Activated CD4-positive, alpha-beta T cell treated with anti-CD3 and anti-CD28 coated beads, Interleukin-2, Interleukin-6, amounts not matched to agents 100 ng/mL and 50 ng/mL, durations not matched to agents 16 hours and 8 hours (primary cell): ENCODE results near the gene SPATA17.

ENCODE experiments used
- DNase-seq: peaks from one replicate; pipeline ENCODE4 v3.0.0-alpha.2; 2020

The SPATA17 gene

DNA sequence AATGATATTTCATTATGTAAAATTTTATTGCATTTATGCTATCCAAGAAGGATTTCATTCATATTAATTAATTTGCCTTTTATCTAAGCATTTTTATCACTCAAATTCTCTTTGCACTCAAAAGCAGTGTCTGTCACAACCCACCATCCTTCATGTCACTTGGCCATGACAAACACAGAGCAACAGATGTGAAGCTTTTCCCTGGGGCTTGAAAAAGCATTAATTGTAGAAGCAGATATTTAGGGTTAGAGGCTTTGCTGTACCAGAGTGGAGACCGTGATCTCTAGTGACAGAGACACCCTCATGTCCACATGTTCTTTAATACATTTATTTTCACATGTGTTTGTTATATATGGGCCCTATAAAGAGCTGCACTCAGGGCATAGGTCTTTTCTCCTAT, 230.5 kb downstream of the SPATA17 start:
- DNase-seq: no peak

DNA sequence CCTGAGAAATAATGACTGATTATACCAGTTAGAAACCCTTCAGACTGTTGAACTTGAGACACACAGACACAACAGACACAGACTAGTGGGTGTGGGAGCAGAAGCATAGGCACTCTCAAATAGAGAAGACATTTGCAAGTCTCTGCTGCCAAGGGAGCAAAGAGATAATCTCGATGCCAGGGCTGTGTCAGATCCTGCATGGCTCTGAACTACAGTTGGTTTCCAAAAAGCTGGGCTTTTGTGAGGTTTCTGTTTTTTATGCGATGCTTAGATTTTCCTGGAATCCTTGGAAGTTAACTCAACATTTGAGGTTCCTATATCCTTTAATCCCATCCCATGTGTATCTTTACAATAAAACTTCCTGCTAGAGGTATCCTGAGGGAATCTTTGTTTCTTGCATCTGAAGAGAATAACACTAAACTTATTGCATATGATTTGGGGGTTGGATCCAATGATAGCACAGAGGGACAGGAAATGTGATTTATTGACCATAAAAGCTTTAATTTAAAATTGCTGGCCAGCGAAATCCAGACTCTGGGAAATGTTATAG, 236.4 kb downstream of the SPATA17 start:
- DNase-seq: no peak

DNA sequence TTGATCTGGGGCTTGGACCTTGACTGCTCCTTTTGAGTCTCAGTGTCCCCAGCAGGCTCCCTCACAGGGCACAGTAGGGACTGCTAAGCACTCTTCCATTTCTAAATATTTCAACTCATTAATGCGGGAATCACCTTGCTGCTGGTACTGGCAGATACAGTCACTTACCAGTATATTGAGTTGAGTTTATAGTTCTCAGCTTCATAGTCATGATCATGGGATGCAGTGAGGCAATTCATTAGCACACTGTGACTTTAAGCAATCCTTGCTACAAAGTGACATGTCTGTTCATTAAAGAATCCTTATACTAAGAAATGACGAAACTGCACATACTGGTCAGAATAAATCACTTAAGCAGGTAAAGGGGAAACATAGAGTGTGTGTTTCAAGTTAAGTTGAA, 240.8 kb downstream of the SPATA17 start:
- DNase-seq: no peak

DNA sequence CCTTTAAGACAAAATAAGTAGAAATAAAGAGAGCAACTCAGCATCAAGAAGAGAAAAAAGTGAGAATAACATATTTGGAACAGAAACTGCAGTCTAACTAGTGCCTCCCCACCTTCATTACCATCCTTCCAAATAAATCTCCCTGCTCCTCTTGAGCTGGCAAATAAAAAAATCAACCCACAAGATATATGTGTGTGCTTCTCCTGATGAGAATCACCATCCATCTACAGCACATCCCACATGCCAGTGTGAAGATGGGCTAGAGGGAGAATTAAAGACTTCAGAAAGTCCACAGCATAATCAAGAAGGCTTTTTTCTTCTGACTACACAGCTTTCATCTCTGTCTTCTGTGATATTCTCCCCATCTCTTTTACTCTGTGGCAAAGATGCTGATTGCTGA, 244.1 kb downstream of the SPATA17 start:
- no peak for DNase-seq

DNA sequence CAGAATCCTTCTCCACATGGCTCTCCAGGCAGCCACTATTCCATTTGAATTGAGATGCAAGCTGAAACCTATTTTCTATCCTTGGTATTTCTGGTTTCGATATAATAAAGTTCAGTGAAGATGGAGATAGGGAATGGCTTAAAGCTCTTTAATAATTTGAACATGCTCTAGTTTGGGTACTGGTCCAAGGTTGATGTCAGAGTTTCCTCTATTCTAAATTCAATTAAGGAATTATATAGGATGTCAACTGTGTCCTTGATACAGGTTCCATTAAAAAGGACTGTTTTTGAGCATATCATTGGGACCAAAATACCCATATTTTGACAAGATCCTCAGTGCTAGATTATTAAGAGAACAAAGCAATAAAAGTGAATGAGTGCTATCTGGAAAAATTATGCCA, 245.3 kb downstream of the SPATA17 start:
- DNase-seq: no peak

DNA sequence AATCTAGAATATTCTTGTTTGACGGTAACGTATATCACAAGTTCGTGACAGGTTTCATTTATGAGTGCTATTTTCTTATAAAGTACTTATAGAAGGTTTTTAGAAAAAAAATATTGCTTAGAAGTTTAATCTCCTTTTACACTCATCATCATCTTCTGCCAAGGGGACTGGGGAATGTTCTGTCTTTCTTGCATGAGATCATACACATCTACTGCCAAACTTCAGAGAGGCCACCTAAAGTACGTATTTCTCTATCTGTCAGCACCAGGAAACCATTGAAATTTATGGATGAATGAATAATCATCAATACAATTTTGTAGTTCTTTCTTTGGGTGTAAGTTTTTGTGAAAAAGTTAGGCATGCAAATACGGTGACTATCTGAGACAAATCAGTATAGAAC, 245.8 kb downstream of the SPATA17 start:
- DNase-seq: no peak

DNA sequence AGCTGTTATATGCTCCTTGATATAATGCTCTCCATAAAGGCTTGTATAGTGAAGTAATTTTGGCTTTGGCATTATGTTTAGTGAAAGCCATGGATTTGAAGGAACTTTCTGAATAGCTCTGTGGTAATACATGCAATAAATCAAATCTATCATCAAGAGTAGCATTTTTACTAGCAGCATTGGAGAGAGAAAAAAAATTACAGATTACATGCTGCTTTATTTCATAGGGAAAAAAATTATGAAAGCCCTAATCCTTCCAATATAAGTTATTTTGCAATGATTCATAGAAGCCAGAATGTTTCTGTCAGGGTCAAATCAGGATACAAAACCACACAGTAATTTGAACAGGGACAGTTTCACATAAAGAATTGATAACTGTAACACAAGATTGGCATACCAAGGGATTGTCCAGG, 250.0 kb downstream of the SPATA17 start:
- DNase-seq: no peak

DNA sequence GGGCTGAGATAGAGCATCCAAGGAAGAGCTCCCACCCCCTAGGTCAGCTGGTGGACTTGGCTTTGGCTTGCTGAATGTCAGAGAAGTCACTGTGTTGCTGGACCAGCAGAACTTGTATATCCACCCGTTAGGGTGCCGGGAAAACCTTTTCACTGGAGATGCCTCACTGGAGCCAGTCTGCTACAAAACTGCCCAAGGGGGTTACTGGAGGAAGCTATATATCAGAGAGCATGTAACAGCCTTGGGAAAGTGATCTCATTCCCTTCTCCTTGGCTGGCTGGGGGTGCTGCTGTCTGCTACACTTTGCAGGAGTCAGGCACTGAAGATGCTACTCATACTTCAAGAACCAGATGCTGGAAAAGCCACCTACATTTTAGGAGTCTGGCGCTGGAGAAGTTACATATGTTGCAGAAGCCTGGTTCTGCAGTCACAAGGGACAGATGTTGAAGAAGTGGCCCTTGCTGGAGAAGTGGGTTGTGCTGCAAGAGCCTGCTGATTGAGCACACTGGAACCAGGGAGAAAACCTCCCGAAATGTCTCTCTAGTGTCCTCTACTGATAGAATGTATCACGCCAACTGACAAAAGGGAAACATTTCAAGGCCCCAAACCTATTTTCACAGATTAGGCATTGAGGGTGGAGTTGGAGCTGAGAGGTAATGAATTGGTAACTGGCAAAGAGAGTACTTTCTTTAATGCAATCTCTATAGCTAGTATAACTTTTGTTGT, 250.6 kb downstream of the SPATA17 start:
- DNase-seq: no peak

DNA sequence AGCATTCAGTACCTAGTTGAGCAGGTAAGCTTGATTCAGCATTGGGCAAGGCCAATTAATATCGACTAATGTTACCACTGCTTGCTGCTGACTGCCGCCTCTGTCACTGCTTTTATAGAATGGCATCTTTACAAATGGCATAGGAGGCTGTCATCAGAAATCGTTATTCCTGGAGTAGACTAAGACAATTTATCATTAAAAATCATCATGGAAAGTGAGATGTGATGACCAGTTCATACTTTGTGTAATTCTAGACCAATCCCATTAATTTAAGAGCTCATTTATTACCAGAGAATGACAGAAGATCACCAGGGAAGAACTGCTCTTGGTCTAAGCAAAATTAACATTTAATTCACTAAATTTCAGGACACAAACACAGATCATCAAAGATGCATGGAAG, 254.0 kb downstream of the SPATA17 start:
- no peak for DNase-seq

DNA sequence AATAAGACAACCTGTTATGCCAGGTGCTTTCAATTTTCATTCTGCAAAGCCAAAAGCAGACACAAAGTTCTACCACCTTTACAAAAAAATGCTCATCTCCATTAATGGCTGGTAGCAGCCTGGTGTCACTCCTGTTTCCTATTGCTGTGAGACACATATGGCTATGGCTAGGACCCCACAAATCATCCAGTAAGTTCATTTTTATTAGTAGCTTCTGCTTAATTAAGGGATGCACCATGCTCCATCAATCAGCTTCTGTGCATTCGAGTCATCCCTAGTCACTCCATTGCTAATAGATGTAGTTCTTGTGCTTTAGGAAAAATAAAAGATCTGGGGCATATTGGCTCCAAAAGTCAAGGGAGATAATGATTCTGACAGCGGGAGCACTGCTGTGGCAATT, 257.2 kb downstream of the SPATA17 start:
- DNase-seq: no peak

DNA sequence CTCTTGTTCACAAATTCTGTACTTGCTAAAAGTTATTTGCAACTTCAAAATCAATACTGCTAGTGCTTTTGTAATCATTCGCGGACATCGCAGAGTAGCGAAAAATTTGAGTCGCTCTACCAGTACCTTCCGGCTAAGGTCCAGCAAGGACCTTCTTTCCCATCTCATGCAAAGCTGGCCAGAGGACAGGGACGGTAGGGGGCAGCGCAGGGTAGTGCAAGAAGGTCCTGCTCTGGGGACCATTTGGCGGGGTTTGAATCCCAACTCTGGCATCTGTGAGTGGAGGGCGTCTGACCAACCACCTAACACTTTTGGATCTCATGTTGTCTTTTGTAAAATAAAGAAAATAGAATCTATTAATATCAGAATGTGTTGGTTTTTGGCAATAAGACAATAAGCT, 258.3 kb downstream of the SPATA17 start:
- no peak for DNase-seq

DNA sequence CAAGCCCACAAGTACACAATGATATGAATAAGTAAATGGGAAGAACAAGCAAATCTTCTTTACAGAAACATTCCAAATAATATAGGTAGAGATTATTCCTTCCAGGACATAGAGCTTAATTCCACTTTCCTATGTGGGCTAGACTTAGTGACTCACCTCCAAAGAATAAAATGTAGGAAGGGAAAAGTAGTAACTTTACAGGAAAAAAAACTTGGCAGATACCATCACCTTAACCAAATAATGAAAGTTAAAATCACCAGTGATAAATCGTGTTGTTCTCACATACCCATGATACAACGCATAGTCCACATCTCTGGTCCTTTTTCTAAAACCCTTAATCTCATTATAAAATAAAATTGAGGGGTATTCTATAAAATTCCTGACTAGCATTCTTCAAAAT, 260.8 kb downstream of the SPATA17 start:
- no peak for DNase-seq

DNA sequence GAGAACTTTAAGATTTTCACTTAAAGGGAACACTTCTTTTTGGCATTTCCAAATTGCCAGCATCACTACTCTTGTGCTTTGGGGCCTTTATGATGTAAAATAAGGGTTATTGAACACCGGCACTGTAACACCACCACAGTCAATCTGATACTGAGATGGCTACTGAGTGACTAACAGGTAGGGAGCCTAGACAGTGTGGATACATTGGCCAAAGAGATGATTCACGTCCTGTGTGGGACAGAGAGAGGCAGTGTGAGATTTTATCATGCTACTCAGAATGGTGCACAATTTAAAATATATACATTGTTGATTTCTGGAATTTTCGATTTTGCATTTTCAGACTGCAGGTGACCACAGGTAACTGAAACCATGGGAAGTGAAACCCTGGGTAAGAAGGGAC, 261.6 kb downstream of the SPATA17 start:
- DNase-seq: peak; percentile 5

DNA sequence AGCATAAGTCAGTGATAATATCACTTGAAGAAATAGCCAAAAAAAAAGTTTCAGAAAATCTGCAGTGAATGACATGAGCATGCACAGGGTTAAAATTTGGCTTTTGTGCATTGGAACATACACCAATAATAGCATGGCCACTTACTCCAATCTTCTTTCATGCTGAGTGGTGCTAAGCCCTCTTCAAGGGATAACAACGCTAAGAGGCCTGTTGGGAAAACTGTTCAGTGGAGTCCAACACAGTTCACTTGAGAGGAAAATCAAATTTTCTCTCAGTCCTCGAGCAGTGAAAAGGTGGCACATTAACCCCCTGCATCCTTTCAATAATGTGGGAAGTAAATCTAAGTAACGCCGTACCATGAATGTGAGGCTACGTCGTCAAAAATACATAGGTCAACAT, 264.7 kb downstream of the SPATA17 start:
- no peak for DNase-seq

DNA sequence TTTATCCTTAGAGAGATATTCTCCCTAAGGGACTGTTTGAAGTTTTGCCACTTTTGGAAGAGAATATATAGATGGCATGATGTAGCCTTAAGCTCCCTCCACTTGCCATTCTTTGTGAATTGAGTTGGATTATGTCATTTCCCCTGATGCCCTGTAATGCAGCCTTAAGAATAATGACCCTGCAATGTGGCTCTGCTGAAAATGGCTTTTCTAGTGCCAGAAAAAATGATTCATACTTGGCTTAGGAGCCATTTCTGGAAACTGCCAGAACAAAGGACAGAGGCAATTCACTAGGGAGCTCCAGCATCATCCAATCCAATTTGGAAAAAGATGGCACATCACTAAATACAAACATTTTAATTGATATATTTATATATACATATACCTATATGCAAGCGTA, 265.3 kb downstream of the SPATA17 start:
- no peak for DNase-seq

DNA sequence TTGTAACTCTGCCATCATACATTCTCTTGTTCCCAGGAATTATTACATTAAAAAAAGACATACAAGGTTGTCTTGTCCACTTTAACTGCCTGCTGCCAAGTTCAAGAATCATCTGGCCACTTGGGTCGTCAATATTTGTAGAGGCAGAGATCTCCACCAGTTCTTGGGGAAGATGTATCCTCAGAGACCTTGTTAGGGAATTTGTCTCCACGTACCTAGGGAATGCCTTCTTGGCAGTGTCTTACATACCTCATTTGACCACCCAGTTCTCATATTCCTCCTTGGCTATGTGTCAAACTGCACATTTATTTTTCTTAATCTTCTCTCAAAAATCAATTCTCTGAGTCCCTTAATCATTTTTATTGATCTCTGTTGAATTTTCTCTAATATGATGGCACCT, 266.0 kb downstream of the SPATA17 start:
- no peak for DNase-seq

DNA sequence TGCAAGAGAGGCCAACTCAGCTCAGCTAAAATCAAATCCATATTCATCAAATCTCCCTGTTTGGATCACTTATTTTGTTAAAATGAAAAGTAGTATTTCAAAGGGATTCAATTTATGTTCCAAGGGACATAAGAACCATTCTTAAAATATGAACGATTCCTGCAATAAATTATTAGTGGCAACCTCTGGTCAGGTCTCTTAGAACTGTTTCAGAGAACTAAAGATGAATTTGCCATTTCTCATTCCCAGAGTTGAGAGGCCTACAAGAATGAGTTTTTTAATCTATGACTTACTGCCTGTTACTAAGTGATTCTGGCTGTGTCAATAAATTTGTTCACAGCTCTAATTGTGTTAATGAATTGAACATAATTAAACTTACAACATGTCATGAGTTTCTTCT, 268.5 kb downstream of the SPATA17 start:
- DNase-seq: no peak

DNA sequence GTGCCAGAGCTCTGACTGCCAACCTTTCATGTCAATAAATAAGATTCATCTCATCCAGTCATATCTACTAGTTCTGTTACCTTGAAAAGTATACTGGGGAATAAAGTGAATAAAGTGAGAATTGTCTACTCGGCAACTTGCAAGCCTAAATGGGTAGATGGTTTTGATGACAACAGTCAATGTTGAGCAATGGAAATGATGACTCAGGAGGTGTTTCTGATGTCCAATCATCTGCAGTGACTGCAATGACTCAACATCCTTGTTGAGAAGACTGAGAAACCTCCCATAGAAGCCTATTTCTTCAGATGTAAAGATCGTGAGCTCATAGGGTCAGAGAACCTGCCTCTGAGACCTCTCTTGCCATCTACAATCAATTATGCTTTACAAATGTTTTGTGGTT, 276.4 kb downstream of the SPATA17 start:
- DNase-seq: peak; percentile 23

DNA sequence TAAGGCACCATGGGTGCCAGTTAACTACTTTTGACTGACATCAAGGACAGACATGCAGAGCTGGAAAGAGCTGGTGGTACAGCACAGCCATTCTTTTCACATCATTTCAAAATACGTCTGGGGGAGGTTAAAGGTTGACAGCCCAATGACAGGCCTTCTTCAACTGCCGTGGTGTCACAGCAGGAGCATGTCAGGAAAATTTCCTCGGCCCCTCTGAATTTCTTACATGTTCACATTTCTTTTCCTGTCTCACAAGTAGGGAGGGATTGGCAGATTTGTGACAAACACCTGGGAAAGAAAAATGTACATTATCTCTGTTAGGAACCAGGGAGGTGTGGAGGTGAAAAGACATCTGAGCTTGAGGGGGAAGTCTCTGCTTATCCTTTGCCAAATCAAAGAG, 279.1 kb downstream of the SPATA17 start:
- DNase-seq: no peak

DNA sequence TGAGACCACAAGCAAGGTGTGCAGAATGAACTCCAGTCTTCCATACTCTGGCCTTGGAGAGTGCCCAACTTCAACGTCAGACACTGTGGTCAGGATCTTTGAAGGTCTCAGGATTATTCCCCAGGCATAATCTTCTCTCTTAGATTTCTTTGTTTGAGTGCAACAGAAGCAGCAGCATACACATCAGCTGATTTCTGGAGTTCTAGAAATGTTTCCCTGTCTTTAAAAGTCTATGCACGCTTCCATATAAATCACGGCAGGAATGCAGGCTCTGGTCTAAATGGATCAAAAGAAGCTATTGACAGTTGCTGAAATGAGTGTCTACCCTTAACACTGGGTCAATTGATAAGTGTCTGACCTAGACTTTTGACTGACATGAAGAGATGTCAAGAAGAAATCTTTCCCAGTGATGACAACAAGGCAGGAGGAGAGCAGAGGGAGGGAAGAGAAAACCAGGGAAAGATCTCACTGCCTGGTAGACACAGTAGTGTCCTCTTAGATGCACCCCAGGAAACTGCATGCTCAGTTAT, 279.7 kb downstream of the SPATA17 start:
- DNase-seq: no peak

DNA sequence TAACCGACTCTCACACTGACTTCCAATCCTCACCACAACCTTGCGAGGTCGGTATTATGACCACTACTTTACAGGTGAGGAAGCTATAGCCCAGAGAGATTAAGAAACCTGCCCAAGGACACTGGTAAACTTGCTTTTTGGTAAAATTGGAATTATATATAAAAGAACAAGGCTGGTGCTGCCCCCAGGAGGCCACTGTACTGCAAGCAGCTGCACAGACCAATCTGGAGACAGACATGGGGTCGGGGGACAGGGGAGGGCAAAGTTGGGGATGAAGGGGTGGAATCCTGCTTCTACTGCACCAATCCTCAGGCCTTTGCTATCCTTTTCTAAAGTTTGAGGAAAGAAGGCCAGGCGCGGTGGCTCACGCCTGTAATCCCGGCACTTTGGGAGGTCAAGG, 280.8 kb downstream of the SPATA17 start:
- DNase-seq: no peak

DNA sequence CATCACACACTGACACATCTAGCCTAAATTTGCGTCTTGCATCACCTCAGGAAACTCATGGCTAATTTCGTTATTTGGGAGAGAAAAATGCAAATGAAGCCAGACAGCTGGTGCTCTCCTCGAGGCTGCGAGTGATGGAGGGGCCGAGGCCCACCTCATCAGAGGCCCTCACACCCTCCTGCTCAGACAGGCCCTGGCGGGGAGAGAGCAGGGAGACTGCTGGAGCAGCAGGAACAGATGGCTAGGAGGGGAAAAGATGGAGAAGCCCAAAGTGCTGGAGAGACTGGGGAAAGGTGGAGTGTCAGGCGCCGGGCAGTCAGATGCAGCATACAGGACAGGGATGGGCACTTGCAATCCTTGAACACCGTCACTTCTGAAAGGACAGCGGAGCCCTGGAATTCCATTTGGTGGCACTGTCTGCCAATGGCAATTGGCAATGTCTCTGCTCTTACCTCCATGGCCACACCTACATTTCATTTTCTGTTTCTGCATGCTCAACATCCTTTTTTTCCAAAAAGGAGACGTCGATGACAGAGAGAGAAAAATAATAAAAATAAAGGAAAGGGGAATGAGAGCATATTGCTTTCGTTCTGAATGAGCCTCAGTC, 286.2 kb downstream of the SPATA17 start:
- DNase-seq: no peak

DNA sequence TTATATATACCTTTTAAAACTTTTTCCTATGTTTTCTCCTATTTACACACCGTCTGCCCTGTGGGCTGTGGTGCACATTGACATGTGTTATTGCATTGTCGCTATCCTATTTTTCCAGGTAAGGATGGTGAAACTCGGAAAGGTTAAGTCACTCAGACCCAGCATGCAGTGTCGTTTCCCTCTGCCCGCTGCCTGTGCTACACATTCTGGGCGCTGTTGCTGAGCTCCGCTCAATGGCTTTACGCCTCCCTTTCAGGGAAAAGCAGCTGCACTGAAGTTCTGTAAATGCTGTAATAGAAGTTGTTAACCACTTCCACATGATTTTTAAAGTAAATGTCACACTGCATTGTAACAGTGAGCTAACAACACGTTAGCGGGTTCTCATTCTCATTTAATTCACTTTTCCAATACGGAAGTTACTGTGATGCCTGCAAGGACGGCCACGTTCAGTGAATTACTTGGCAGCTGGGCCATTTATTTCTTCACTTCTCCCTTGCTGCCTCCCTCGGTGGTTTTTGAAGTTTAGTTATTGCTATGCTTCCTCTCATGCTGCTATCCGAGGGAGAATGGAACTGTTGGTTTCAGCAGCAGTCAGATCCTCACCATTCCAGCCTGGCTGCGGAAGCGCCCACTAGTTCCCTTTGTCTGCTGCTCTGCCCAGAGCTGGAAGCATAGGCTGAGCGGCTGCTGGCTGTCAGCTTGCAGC, 288.7 kb downstream of the SPATA17 start:
- no peak for DNase-seq
